SK-N-SH (cell line): ENCODE measurements around the gene SIX6. TPM values are rescaled to one million over a fixed set of nuclear protein-coding genes. Genes with fewer than 3 reads are reported as not detected.

ENCODE experiments used
- CTCF ChIA-PET: fragments of 300-600, 350-600 bp; formaldehyde crosslinking; extraction: SDS; loops from one replicate; lab custom pipeline; 2021; lab: Yijun Ruan, JAX
- POLR2A ChIA-PET: fragments of 350-600 bp; sonication (Branson Sonifier 250); formaldehyde crosslinking; extraction: SDS; loops from one replicate; lab custom pipeline; 2020; ENCODE audit warnings: antibody characterized with exemption, inconsistent platforms; lab: Yijun Ruan, JAX
- DNase-seq: peaks from one replicate; pipeline ENCODE4 v3.0.0; 2012
- H2AFZ ChIP-seq: fragments of 200-600 bp; sonication (generic); 2 replicates; pipeline ENCODE4 v1.8.1; 2016; ENCODE audit warnings: antibody characterized with exemption, mild to moderate bottlenecking, low read depth
- H3F3A ChIP-seq: fragments of 200-600 bp; sonication (generic); replicated peaks from 2 replicates; pipeline ENCODE3; 2016; ENCODE audit warnings: antibody characterized with exemption, mild to moderate bottlenecking; ENCODE audit not compliant: insufficient read depth
- H3K27ac ChIP-seq, 2 experiments: fragments of 200-500 bp in 1 of 2; fragments of 200-600 bp in 1 of 2; sonication (Bioruptor generic) in 1 of 2; sonication (generic), shearing (Covaris generic) in 1 of 2; 2 replicates each; pipeline versions ENCODE4 v1.5.1 to v1.6.1; 2014 to 2016; ENCODE audit warnings: low read depth in 2 of 2, inconsistent platforms in 1 of 2, low read length in 1 of 2, mild to moderate bottlenecking in 1 of 2, mixed read lengths in 1 of 2
- H3K27me3 ChIP-seq: fragments of 200-600 bp; sonication (generic), shearing (Covaris generic); 2 replicates; pipeline ENCODE4 v1.6.1; 2016; ENCODE audit warnings: mixed run types; ENCODE audit not compliant: insufficient read depth
- H3K36me3 ChIP-seq, 2 experiments: fragments of 200-500 bp in 1 of 2; fragments of 200-600 bp in 1 of 2; sonication (Bioruptor generic) in 1 of 2; sonication (generic) in 1 of 2; replicated peaks in 1 of 2; 2 replicates each; pipeline versions ENCODE3 to v1.5.1; 2014 to 2016; ENCODE audit warnings: low read length in 1 of 2, mild to moderate bottlenecking in 1 of 2; ENCODE audit not compliant: insufficient read depth in 2 of 2, control insufficient read depth in 1 of 2
- H3K4me1 ChIP-seq, 2 experiments: fragments of 200-500 bp in 1 of 2; fragments of 200-600 bp in 1 of 2; sonication (Bioruptor generic) in 1 of 2; sonication (generic), shearing (Covaris generic) in 1 of 2; 2 replicates each; pipeline versions ENCODE4 v1.5.1 to v1.6.1; 2014 to 2016; ENCODE audit warnings: low read depth in 1 of 2, low read length in 1 of 2, mixed run types in 1 of 2; ENCODE audit not compliant: insufficient read depth in 2 of 2, control insufficient read depth in 1 of 2
- H3K4me2 ChIP-seq: fragments of 200-600 bp; sonication (generic), shearing (Covaris generic); 2 replicates; pipeline ENCODE4 v1.6.1; 2017; ENCODE audit warnings: mixed run types
- H3K4me3 ChIP-seq, 2 experiments: fragments of 200-500 bp in 1 of 2; fragments of 200-600 bp in 1 of 2; sonication (Bioruptor generic) in 1 of 2; sonication (generic), shearing (Covaris generic) in 1 of 2; 2 replicates each; pipeline versions ENCODE4 v1.5.1 to v1.8.1; 2014 to 2016; ENCODE audit warnings: low read depth in 2 of 2, inconsistent platforms in 1 of 2, low read length in 1 of 2, mild to moderate bottlenecking in 1 of 2, mixed read lengths in 1 of 2, moderate library complexity in 1 of 2
- H3K79me2 ChIP-seq: fragments of 200-600 bp; sonication (generic); 2 replicates; pipeline ENCODE4 v1.8.1; 2017; ENCODE audit warnings: mild to moderate bottlenecking; ENCODE audit not compliant: insufficient read depth
- H3K9ac ChIP-seq: fragments of 200-600 bp; sonication (generic); 2 replicates; pipeline ENCODE4 v1.6.1; 2017; ENCODE audit warnings: mixed run types
- H3K9me2 ChIP-seq: fragments of 200-600 bp; sonication (generic); 2 replicates; pipeline ENCODE4 v1.6.1; 2017; ENCODE audit warnings: mixed run types
- H3K9me3 ChIP-seq: fragments of 200-600 bp; sonication (generic); 2 replicates; pipeline ENCODE4 v1.6.1; 2017; ENCODE audit warnings: mixed run types, mild to moderate bottlenecking, moderate library complexity
- H4K20me1 ChIP-seq: fragments of 200-600 bp; sonication (generic); 2 replicates; pipeline ENCODE4 v1.6.1; 2017; ENCODE audit warnings: mild to moderate bottlenecking, mixed run types; ENCODE audit not compliant: insufficient read depth
- CHD2 ChIP-seq: fragments of 150-350 bp; IDR thresholded peaks from 2 replicates; pipeline ENCODE4 v1.6.1; 2018; ENCODE audit warnings: low read length; ENCODE audit not compliant: partially characterized antibody
- CTCF ChIP-seq: fragments of 200-600 bp; sonication (generic); IDR thresholded peaks from 2 replicates; pipeline ENCODE4 v1.6.1; 2017; ENCODE audit warnings: antibody characterized with exemption, mild to moderate bottlenecking, moderate library complexity
- EP300 ChIP-seq, 2 experiments: IDR thresholded peaks; 2 replicates each; pipeline versions ENCODE4 v1.4.0 to v1.6.1; 2012; ENCODE audit warnings: borderline replicate concordance in 1 of 2, low read depth in 1 of 2, low read length in 1 of 2
- FOSL2 ChIP-seq: IDR thresholded peaks from 2 replicates; pipeline ENCODE4 v1.4.0; 2012; ENCODE audit warnings: low read depth, mild to moderate bottlenecking, moderate library complexity, borderline replicate concordance
- FOXM1 ChIP-seq: IDR thresholded peaks from 2 replicates; pipeline ENCODE4 v1.4.0; 2012; ENCODE audit warnings: low read depth, mild to moderate bottlenecking
- MEF2A ChIP-seq: IDR thresholded peaks from 2 replicates; pipeline ENCODE4 v1.4.0; 2012; ENCODE audit warnings: low read depth, borderline replicate concordance
- MXI1 ChIP-seq: IDR thresholded peaks from 2 replicates; pipeline ENCODE4 v1.6.1; 2012; ENCODE audit warnings: mild to moderate bottlenecking, low read depth, low read length, improper control_type of control experiment
- NRF1 ChIP-seq: IDR thresholded peaks from 2 replicates; pipeline ENCODE4 v1.6.1; 2012; ENCODE audit warnings: low read depth, mild to moderate bottlenecking, low read length
- POLR2AphosphoS5 ChIP-seq: IDR thresholded peaks from 2 replicates; pipeline ENCODE4 v1.6.1; 2012; ENCODE audit warnings: low read depth, low read length
- RAD21 ChIP-seq: IDR thresholded peaks from 2 replicates; pipeline ENCODE4 v1.6.1; 2012; ENCODE audit warnings: mild to moderate bottlenecking, low read length
- REST ChIP-seq: IDR thresholded peaks from 2 replicates; pipeline ENCODE4 v1.6.1; 2012; ENCODE audit warnings: mild to moderate bottlenecking, low read depth, low read length, moderate library complexity
- RXRA ChIP-seq: IDR thresholded peaks from 2 replicates; pipeline ENCODE4 v1.4.0; 2012; ENCODE audit warnings: low read depth, mild to moderate bottlenecking, borderline replicate concordance
- SIN3A ChIP-seq: IDR thresholded peaks from 2 replicates; pipeline ENCODE4 v1.6.1; 2012; ENCODE audit warnings: low read depth, mild to moderate bottlenecking, low read length, moderate library complexity, borderline replicate concordance
- SMC3 ChIP-seq: IDR thresholded peaks from 2 replicates; pipeline ENCODE4 v1.6.1; 2012; ENCODE audit warnings: low read depth, low read length, improper control_type of control experiment
- TAF1 ChIP-seq: IDR thresholded peaks from 2 replicates; pipeline ENCODE4 v1.6.1; 2012; ENCODE audit warnings: low read depth, mild to moderate bottlenecking, low read length, moderate library complexity, borderline replicate concordance
- YY1 ChIP-seq: IDR thresholded peaks from 2 replicates; pipeline ENCODE4 v1.4.0; 2012; ENCODE audit warnings: low read depth, mild to moderate bottlenecking
- ZBTB33 ChIP-seq: IDR thresholded peaks from 2 replicates; pipeline ENCODE4 v1.4.0; 2012; ENCODE audit warnings: low read depth, borderline replicate concordance
- WGBS: methylation state at CpG from one replicate; pipeline ENCODE4 v1.1.6; 2017; ENCODE audit warnings: low lambda C conversion rate; 5-methylcytosine and 5-hydroxymethylcytosine counted together
- polyA plus RNA-seq, 3 experiments: library from polyadenylated mRNA; depleted of rRNA; stranded (reverse); fragments of >200 nt; gene quantifications; 2 replicates each; pipeline ENCODE4 v1.2.3, GENCODE V29; 2012

The SIX6 gene
- polyA plus RNA-seq, 1 of the 3 experiments (the other 2 are of a cell fraction) = not detected

DNA sequence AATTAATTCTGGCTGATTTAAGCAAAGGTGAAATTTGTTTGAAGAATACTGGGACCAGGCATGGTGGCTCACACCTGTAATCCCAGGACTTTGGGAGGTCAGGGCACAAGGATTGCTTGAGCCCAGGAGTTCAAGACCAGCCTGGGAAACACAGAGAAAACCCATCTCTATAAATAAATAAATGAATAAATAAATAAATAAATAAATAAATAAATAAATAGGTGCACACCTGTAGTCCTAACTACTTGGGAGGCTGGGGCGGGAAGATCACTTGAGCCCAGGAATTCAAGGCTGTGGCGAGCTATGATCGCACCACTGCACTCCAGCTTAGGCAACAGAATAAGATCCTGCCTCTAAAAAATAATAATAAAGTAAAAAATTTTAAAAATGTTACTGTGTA, 18.7 kb upstream of the SIX6 start:
- ChIA-PET CTCF (interaction anchor here (1.0 to 4.4 kb wide), 3 partner anchors 141 to 306 kb away, joined by 3 to 30 read pairs (median 13); no protein-coding TSS in a partner anchor), POLR2A (no interaction called here)
- no peak overlapping the region for H3K9ac ChIP-seq
- H3F3A ChIP-seq = no peaks in the 10 kb centered on the region
- H3K79me2 ChIP-seq = no peaks in the 10 kb centered on the region
- H3K9me2 ChIP-seq = no peaks in the 10 kb centered on the region
- H3K27ac ChIP-seq = no peak overlapping the region
- WGBS = 58% methylated on average over 3 of the region's 3 CpGs
- no peaks in the 10 kb centered on the region for H4K20me1 ChIP-seq
- H3K27me3 ChIP-seq = peaks cover 8% of the 10 kb centered on the region; the same call in 1 of the 2 replicates
- no peaks in the 10 kb centered on the region for H3K9me3 ChIP-seq
- no peaks in the 10 kb centered on the region; a peak in 1 of 4 replicates for H3K4me1 ChIP-seq
- no peaks in the 10 kb centered on the region for H3K36me3 ChIP-seq
- no peak overlapping the region for H3K4me3 ChIP-seq
- TF ChIP-seq FOXM1 = no peak
- no peak for TF ChIP-seq RXRA
- TF ChIP-seq MEF2A = no peak
- TF ChIP-seq RAD21 = no peak
- no peak for TF ChIP-seq SMC3
- TF ChIP-seq SIN3A = no peak
- TF ChIP-seq CHD2 = no peak
- TF ChIP-seq ZBTB33 = no peak
- TF ChIP-seq CTCF = no peak
- no peak overlapping the region for H3K4me2 ChIP-seq
- no peak overlapping the region for H2AFZ ChIP-seq
- DNase-seq = no peak

DNA sequence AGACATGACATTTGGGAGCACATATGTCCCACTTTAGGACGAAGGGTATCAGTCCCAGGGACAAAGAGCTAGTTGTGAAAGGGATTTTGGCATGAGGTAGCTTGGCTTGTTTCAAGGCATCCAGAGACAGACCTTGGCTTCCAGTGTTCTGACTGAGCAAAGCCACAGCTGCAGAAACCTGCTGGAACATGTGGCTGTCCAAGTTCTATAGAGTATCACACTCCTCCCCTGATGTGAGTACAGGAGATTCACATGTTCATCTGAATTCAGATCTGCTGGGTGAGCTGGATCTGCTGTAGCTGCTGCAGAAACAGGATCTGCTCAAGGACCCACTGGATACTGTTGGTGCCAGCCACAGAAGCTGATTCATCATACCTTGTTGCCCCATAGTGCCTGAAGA, 13.0 kb upstream of the SIX6 start:
- Histone ChIP-seq H3K27ac (no peak overlapping the region), H3K9me2 (no peaks in the 10 kb centered on the region), H3K36me3 (no peaks in the 10 kb centered on the region), H2AFZ (no peak overlapping the region)
- CTCF ChIA-PET = interaction anchor here (0.9 to 1.6 kb wide), 8 partner anchors 9 to 311 kb away, joined by 3 to 4 read pairs (median 3); partner anchors contain the start of gene SIX6
- TF ChIP-seq NRF1 = no peak
- no peak for TF ChIP-seq POLR2AphosphoS5
- TF ChIP-seq FOSL2 = no peak
- TF ChIP-seq YY1 = no peak
- TF ChIP-seq MEF2A = no peak
- no peak for TF ChIP-seq TAF1
- TF ChIP-seq MXI1 = no peak
- TF ChIP-seq CTCF = no peak
- TF ChIP-seq EP300 (IDR thresholded peaks at IDR 0.05; ENCODE audit: borderline replicate concordance in 1 of 2, low read depth in 1 of 2, low read length in 1 of 2) = no peak
- no peak for TF ChIP-seq REST
- TF ChIP-seq, all 33 proteins: peak for 0
- POLR2A ChIA-PET = no interaction called here
- H3K4me1 ChIP-seq = no peaks in the 10 kb centered on the region
- H3K79me2 ChIP-seq = no peaks in the 10 kb centered on the region
- H3K4me3 ChIP-seq = no peak overlapping the region
- DNase-seq = no peak
- no peaks in the 10 kb centered on the region for H3F3A ChIP-seq
- 10% methylated on average over 1 of the region's 1 CpG for WGBS
- H3K9me3 ChIP-seq = no peaks in the 10 kb centered on the region
- H3K4me2 ChIP-seq = no peak overlapping the region
- no peaks in the 10 kb centered on the region; the same call in 1 of the 2 replicates for H3K27me3 ChIP-seq
- H4K20me1 ChIP-seq = no peaks in the 10 kb centered on the region
- no peak overlapping the region for H3K9ac ChIP-seq
